K562 (cell line): ENCODE data around the gene R3HDM1. TPM values are rescaled to one million over a fixed set of nuclear protein-coding genes. Genes with fewer than 3 reads are reported as not detected.

Experiments used
- ATAC-seq: fragments of 200-7000 bp; cut with Tn5 transposase; 3 replicates; pipeline ENCODE4 v1.9.1; 2020; ENCODE audit warnings: moderate library complexity
- BruUV-seq: library from RNA; stranded (reverse); fragments of 400-500 nt; replicated peaks from 2 replicates; lab custom pipeline; 2021; lab: Mats Ljungman, UMichigan
- CTCF ChIA-PET: fragments of 300-600 bp; formaldehyde crosslinking; extraction: SDS; loops from one replicate; lab custom pipeline; 2021; ENCODE audit warnings: low intra/inter-chr PET ratio; lab: Yijun Ruan, JAX
- POLR2A ChIA-PET: fragments of 300-600, 350-650 bp; sonication (Branson Sonifier 250); formaldehyde crosslinking; extraction: SDS; loops from one replicate; lab custom pipeline; 2021; ENCODE audit warnings: antibody characterized with exemption, inconsistent platforms; lab: Yijun Ruan, JAX
- DNase-seq, 4 experiments: peaks; one replicate each; pipeline versions ENCODE4 v3.0.0 to v3.0.0-alpha.2; 2011 to 2018; ENCODE audit warnings: low spot score in 3 of 4, mixed read lengths in 3 of 4; ENCODE audit errors: extremely low read depth in 1 of 4
- FAIRE-seq: peaks from 2 replicates; lab custom pipeline; 2011; peaks lifted over from hg19 to GRCh38; lab: Jason Lieb, UNC
- H2AFZ ChIP-seq: 2 replicates; pipeline ENCODE4 v1.6.0; 2011; ENCODE audit warnings: low read depth, low read length, control low read depth, inconsistent platforms
- H3K27ac ChIP-seq: fragments of 200-600 bp; 3 replicates; pipeline ENCODE4 v1.8.0; 2011; ENCODE audit warnings: low read depth, mild to moderate bottlenecking, control low read depth, inconsistent platforms, low read length, moderate library complexity, mixed read lengths; ENCODE audit errors: extremely low read depth
- H3K27me3 ChIP-seq, 2 experiments: fragments of 300-600 bp in 1 of 2; 2 replicates in 1 of 2; 3 replicates in 1 of 2; pipeline versions ENCODE4 v1.6.0 to v1.8.0; 2011; ENCODE audit warnings: inconsistent platforms in 2 of 2, low read length in 2 of 2, mild to moderate bottlenecking in 1 of 2, mixed read lengths in 1 of 2, moderate library complexity in 1 of 2; ENCODE audit not compliant: control insufficient read depth in 2 of 2, insufficient read depth in 2 of 2
- H3K36me3 ChIP-seq: fragments of 300-600 bp; 3 replicates; pipeline ENCODE4 v1.8.0; 2011; ENCODE audit warnings: mild to moderate bottlenecking, low read length, inconsistent platforms; ENCODE audit not compliant: control insufficient read depth, insufficient read depth
- H3K4me1 ChIP-seq, 2 experiments: fragments of 200-600 bp in 1 of 2; replicated peaks in 1 of 2; 2 replicates in 1 of 2; 3 replicates in 1 of 2; pipeline versions ENCODE4 v1.5.1 to v1.8.0; 2011; ENCODE audit warnings: inconsistent platforms in 2 of 2, low read length in 2 of 2, mild to moderate bottlenecking in 1 of 2, mixed read lengths in 1 of 2, moderate library complexity in 1 of 2; ENCODE audit not compliant: control insufficient read depth in 2 of 2, insufficient read depth in 2 of 2
- H3K4me2 ChIP-seq: 2 replicates; pipeline ENCODE4 v1.6.1; 2011; ENCODE audit warnings: low read length, control low read depth, inconsistent platforms, mixed read lengths; ENCODE audit not compliant: insufficient read depth
- H3K4me3 ChIP-seq: fragments of 200-600 bp; sonication (generic), shearing (Covaris generic); 2 replicates; pipeline ENCODE4 v1.5.1; 2016; ENCODE audit warnings: control low read depth, inconsistent platforms
- H3K79me2 ChIP-seq: fragments of 200-600 bp; 3 replicates; pipeline ENCODE4 v1.8.0; 2011; ENCODE audit warnings: low read length, inconsistent platforms; ENCODE audit not compliant: control insufficient read depth, insufficient read depth
- H3K9ac ChIP-seq, 2 experiments: 2 replicates each; pipeline versions ENCODE4 v1.6.0 to v1.6.1; 2011; ENCODE audit warnings: low read depth in 2 of 2, low read length in 2 of 2, control low read depth in 1 of 2, inconsistent platforms in 1 of 2, mild to moderate bottlenecking in 1 of 2, mixed read lengths in 1 of 2; ENCODE audit not compliant: insufficient read depth in 1 of 2
- H3K9me1 ChIP-seq: one replicate; pipeline ENCODE4 v1.6.0; 2011; ENCODE audit warnings: inconsistent platforms, mild to moderate bottlenecking, low read length, moderate library complexity; ENCODE audit not compliant: control insufficient read depth, insufficient read depth
- H3K9me3 ChIP-seq: replicated peaks from 2 replicates; pipeline ENCODE4 v1.5.1; 2011; ENCODE audit warnings: low read depth, low read length, inconsistent platforms; ENCODE audit not compliant: control insufficient read depth, insufficient read depth
- H4K20me1 ChIP-seq: replicated peaks from 2 replicates; pipeline ENCODE4 v1.6.1; 2011; ENCODE audit warnings: low read length, inconsistent platforms, mixed read lengths; ENCODE audit not compliant: control insufficient read depth, insufficient read depth
- AFF1 ChIP-seq, 2 experiments: fragments of 450-650 bp; IDR thresholded peaks; 2 replicates each; pipeline ENCODE4 v1.6.1; 2018; ENCODE audit warnings: mild to moderate bottlenecking in 2 of 2, low read depth in 1 of 2; ENCODE audit not compliant: partially characterized antibody in 2 of 2
- CXXC5 ChIP-seq: fragments of 250-450 bp; sonication (Bioruptor Pico); IDR thresholded peaks from 2 replicates; pipeline ENCODE4 v1.8.0; 2022; ENCODE audit warnings: inconsistent platforms, mild to moderate bottlenecking, moderate library complexity
- HDAC1 ChIP-seq, 2 experiments: fragments of 450-650 bp; IDR thresholded peaks; 2 replicates each; pipeline ENCODE4 v1.6.1; 2016 to 2017; ENCODE audit warnings: inconsistent platforms in 1 of 2, mild to moderate bottlenecking in 1 of 2, moderate library complexity in 1 of 2
- L3MBTL2 ChIP-seq: fragments of 450-650 bp; IDR thresholded peaks from 2 replicates; pipeline ENCODE4 v1.6.1; 2016; ENCODE audit warnings: mild to moderate bottlenecking, moderate library complexity
- PTBP1 ChIP-seq: fragments of 200-400 bp; formaldehyde crosslinking; IDR thresholded peaks from 2 replicates; pipeline ENCODE4 v1.6.1; 2017; ENCODE audit warnings: low read depth, low read length
- XRCC5 ChIP-seq: fragments of 200-400 bp; formaldehyde crosslinking; IDR thresholded peaks from 2 replicates; pipeline ENCODE4 v1.6.1; 2017; ENCODE audit warnings: low read depth, mild to moderate bottlenecking, low read length
- ZBTB49 ChIP-seq: sonication (generic); formaldehyde crosslinking; IDR thresholded peaks from 2 replicates; pipeline ENCODE4 v1.8.0; 2022; ENCODE audit warnings: missing genetic modification reagents, mild to moderate bottlenecking, borderline replicate concordance
- ZFP1 ChIP-seq: fragments of 450-650 bp; formaldehyde crosslinking; IDR thresholded peaks from 2 replicates; pipeline ENCODE4 v1.4.0; 2020; ENCODE audit warnings: mild to moderate bottlenecking, mixed read lengths
- ZNF143 ChIP-seq: sonication (generic); formaldehyde crosslinking; IDR thresholded peaks from 2 replicates; pipeline ENCODE4 v1.9.0; 2022; ENCODE audit warnings: mild to moderate bottlenecking, missing genetic modification reagents
- ZNF668 ChIP-seq: fragments of 250-450 bp; sonication (Bioruptor Pico); IDR thresholded peaks from 2 replicates; pipeline ENCODE4 v1.8.0; 2022; ENCODE audit warnings: mild to moderate bottlenecking, inconsistent platforms
- ZNF76 ChIP-seq: fragments of 250-450 bp; sonication (Bioruptor Pico); IDR thresholded peaks from 2 replicates; pipeline ENCODE4 v1.4.0; 2020; ENCODE audit warnings: mild to moderate bottlenecking, moderate library complexity, borderline replicate concordance
- ZZZ3 ChIP-seq: fragments of 450-650 bp; IDR thresholded peaks from 2 replicates; pipeline ENCODE4 v1.6.1; 2016; ENCODE audit warnings: antibody characterized with exemption, mild to moderate bottlenecking, moderate library complexity
- in situ Hi-C: fragments of 300-500 bp; cut with MboI; formaldehyde crosslinking; loops from 4 replicates; pipeline ENCODE4 v1.15.0; 2018; ENCODE audit warnings: inconsistent platforms, mixed read lengths
- intact Hi-C: fragments of 100-400 bp; cut with micrococcal nuclease; formaldehyde crosslinking; loops from 2 replicates; pipeline ENCODE4 v1.14.2; 2022
- polyA plus RNA-seq, 8 experiments: library from polyadenylated mRNA; depleted of rRNA in 4 of 8; stranded (reverse) in 5 of 8; unstranded in 3 of 8; fragments of >200 nt; fragmentation: Nextera tagmentation in 2 of 8; fragmentation: Illumina TruSeq in 1 of 8; extraction: Ambion mirVana in 2 of 8; extraction: Trizol in 1 of 8; gene quantifications; 2 replicates each; pipeline versions ENCODE4 v1.2.1 to v1.2.3, GENCODE V29; 2011 to 2014; ENCODE audit warnings: inconsistent platforms in 1 of 8, missing spikeins in 1 of 8
- total RNA-seq, 7 experiments: library from RNA; depleted of rRNA in 6 of 7; stranded (reverse); fragments of >200 nt in 6 of 7; fragmentation: Illumina TruSeq in 2 of 7; extraction: Trizol in 2 of 7; gene quantifications; 2 replicates each; pipeline versions ENCODE4 v1.2.1 to v1.2.3, GENCODE V29; 2011 to 2021; ENCODE audit warnings: low replicate concordance in 1 of 7

Gene R3HDM1
- total and polyA plus RNA-seq, 9 of the 15 experiments (the other 6 are each of a cell fraction or from before 2014, with no cell fraction given), result 12.4 to 89.4 (median 31.0) TPM

- in situ Hi-C loops, result no loop called here
- H2AFZ ChIP-seq, result no peak overlapping the region
- no peak overlapping the region for H3K27ac ChIP-seq
- H3K9me1 ChIP-seq, result no peaks in the 10 kb centered on the region
- no peak overlapping the region for H3K9ac ChIP-seq
- DNase-seq, result no peak
- no peaks in the 10 kb centered on the region for H3K4me1 ChIP-seq
- CTCF ChIA-PET, result interaction anchor here (0.7 kb wide), 1 partner anchor 1039 kb away, joined by 3 read pairs; no protein-coding TSS in a partner anchor
- H3K4me3 ChIP-seq, result no peak overlapping the region
- no peaks in the 10 kb centered on the region for H3K79me2 ChIP-seq
- H4K20me1 ChIP-seq, result no peaks in the 10 kb centered on the region
- no peaks in the 10 kb centered on the region for H3K27me3 ChIP-seq
- intact Hi-C loops, result no loop called here
- H3K36me3 ChIP-seq, result peaks cover 51% of the 10 kb centered on the region
- H3K9me3 ChIP-seq, result no peaks in the 10 kb centered on the region
- no peak overlapping the region for H3K4me2 ChIP-seq
- no peak for FAIRE-seq
- BruUV-seq, result no TSS peak
- TF ChIP-seq L3MBTL2 (no peak), XRCC5 (no peak), ZNF76 (CRISPR knock-in tag) (no peak), ZFP1 (CRISPR knock-in tag) (no peak), ZNF668 (no peak), HDAC1 (IDR thresholded peaks at IDR 0.05) (no peak), ZZZ3 (no peak), AFF1 (IDR thresholded peaks at IDR 0.05; ENCODE audit: low read depth in 1 of 2, partially characterized antibody in 2 of 2) (no peak), ZBTB49 (CRISPR knock-in tag) (no peak), PTBP1 (no peak), ZNF143 (no peak), CXXC5 (CRISPR knock-in tag) (no peak)
- TF ChIP-seq, all 486 proteins: peak for 0
- ATAC-seq, result no peak
- POLR2A ChIA-PET, result interaction anchor here (0.7 kb wide), 1 partner anchor 638 kb away, joined by 3 read pairs; no protein-coding TSS in a partner anchor
These were observed 131.9 kb downstream of the R3HDM1 start for GRCh38 chr2:135663148-135663700.
